GM19467 (cell line): ENCODE data around the gene CACNA1C.
"Not testable (repeated sequence)": the region's sequence is repeated elsewhere in the genome, so short reads cannot be mapped to it uniquely, and the experiment has no call there.

Experiments used
- ATAC-seq: cut with Tn5 transposase; IDR thresholded peaks from one replicate; pipeline ENCODE4 v1.9.1; 2021; ENCODE audit warnings: mild to moderate bottlenecking, moderate library complexity; ENCODE audit not compliant: unreplicated experiment

CACNA1C gene

DNA sequence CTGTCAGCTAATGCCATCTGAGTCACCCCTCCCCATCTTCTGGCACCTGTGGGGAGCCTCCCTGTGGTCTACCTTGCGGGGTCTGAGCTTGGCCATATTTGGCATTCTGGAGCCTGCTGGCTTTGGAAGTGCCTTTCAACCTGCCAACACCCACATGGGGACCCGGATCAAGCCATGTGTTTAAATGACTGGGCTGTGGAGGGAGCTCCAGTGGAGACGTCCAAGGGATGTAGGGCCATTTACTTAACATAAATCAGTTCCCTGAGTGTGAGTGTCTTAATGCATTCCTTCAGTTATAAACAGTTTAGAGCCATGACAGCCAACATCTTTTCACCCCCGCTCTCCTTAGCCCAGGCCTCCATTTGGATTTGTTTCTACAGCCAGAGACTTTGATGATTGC is 22.0 kb downstream of the CACNA1C start:
- no peak for ATAC-seq

DNA sequence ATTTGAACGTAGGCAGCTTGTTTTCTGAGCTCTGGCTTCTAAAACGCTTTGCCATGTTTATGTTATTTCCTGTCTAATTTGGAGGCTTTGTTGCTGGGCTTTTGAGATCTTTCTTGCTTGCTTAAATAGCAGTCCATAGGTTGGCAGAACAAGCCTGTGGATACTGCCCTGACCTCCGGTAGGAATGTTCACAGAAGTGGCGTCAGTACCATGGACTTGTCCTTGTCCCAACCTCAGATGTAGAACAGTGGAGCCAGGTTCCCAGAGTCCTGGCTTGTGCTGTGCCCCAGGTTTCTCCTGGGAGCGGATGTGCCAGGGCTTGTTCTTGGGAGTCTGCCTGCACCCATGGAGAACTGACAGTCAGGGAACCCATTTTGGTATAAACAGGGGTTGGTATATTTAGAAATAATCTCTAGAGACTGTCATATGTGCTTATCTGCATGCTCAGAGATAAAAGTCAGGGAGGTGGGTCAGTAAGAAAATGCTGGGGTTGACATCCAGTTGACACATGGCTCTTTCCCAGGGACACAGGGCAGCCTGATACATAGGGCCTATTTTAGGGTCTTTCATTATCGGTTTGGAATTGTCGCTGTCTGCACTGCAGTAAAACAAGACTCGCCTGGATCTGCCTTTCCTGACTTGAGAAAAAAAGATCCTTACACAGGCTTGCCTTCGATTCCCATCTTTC is 22.9 kb downstream of the CACNA1C start:
- ATAC-seq, result no peak

DNA sequence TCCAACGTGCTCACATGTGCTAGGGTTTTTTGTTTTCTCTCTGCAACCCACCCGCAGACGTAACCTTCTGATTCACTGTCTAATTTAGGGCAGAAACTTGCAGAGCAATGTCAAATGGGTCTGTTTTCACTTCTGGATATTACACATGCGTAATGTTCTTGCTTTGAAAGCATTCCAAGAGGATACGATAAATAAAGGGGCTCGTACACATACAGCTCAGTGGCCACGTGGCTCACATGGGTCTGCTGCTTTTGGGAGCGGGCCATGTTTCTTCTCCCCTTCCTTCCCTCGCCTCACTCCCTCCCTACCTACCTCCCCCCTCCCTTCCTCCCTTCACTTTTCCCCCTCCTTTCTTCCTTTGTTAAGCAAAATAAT is 23.4 kb downstream of the CACNA1C start:
- no peak for ATAC-seq

DNA sequence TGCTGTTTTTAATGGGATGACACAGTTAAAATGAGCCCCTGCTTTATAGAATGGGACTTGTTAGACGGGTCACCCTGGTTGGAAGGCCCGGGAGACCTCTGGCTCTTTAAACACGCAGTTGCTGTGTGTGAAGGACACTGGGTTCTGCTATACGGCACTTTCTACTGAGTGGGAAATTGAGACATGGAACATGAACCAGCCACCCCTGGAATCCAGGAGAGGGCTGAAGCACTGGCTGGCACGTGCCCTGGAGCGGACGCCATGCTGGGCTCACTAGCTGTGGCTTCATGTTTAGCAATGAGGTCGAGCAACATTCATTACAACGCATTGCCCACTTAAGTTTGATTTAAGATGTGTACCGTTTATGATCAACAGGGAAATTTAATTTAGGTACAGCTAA is 23.9 kb downstream of the CACNA1C start:
- no peak for ATAC-seq

DNA sequence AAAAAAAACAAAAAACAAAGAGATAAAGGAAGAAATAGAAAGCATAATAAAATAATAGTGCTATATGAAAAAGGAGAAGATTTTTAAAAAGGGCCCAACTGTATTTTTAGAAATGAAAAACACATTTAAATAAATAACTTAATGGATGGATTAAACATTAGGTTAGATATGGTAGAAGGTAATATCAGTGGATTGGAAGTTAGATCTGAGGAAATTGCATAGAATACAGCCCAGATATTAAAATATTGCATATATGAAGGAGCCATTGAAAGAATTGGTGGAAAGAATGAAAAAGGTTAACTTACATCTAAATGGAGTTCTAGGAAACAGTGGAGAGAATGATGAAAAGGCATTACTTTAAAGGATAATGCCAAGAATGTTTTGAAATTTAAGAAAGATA is 27.8 kb downstream of the CACNA1C start:
- ATAC-seq, result no peak

DNA sequence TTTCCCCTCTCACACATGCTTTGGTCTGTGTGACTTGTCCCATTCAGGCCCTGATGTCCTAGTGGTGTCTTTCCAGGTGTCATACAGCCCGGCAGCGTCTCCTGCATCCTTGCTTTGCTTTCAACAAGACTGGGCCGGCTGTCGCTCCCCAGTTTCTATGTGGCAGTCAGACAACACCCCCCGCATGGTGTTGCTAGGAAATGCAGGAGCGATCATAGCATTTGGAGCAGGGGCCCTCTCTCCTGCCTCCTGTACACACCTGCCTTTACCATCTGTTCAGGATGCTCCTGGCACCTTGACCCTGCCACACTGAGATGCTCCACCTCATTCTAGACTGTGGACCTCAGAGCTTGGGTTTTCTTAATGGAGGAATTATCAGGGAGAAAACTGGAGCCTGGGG is 29.5 kb downstream of the CACNA1C start:
- no peak for ATAC-seq

DNA sequence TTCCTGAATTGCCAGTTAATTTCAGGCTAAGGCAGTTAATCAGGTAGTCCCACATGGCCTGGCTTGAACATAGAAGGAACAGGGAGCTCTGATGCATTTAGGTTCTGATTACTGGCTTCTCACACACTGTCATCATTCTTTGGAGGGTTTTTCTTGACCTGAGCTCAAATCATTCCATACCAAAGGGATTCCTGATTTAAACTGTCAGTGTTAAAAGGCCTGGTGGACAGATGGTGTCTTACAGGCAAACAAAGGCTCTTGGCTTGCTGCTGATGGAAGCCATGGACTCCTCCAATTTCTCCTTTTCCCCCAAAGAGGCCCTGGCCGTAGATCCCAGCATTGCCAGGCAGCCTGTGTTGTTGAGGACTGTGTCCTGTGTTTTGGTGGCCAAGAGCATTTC is 30.2 kb downstream of the CACNA1C start:
- no peak for ATAC-seq

DNA sequence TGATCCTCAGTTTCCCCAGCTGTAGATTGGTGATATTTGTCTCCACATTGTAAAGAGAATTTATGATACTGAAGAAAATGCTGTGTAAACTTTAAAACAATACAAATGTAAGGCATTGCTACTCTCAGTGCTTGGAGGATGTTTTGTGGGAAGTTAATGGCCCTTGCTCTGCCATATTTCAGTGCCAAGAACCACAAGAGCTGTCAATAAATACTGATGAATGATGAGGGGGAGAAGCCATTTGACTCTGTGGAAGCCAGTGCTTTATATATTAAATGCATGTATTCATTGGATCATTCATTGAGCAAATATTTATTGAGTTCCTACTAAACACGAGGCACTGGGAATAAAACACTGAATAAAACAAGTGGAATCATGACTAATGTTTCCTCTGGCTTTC is 30.8 kb downstream of the CACNA1C start:
- no peak for ATAC-seq

DNA sequence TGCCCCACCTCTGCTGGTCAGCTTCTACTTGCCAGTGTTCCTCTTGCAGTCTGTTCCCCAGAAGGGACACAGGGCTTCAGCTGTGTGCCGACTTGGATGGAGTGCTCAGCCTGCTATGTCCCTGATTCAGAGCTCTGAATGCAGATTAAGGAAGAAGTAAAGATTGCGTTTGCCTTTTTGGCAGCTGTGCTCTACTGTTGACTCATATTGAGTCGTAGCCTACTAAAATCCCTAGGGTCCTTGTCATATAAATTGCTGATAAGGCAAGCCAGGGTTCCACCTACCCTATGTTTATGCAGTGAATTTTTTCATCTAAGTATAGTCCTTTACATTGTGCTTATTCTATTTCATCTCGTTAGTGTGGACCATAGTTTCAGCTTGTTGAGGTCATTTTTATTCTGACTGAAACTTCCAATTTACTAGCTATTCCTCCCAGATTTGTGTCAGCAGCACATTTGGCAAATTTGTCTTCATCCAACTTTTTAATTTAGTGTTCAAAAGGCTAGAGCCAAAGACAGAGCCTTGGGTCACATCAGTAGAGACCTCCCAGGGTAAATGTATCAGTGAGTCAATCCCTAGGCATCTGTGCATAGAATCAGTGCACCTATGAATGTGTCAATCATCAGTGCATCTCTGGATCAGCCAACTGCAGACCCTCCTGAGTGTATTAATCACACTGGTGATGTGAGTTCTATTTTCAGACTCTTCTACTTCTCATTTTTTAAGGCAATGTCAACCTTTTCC is 31.9 kb downstream of the CACNA1C start:
- ATAC-seq, result no peak

DNA sequence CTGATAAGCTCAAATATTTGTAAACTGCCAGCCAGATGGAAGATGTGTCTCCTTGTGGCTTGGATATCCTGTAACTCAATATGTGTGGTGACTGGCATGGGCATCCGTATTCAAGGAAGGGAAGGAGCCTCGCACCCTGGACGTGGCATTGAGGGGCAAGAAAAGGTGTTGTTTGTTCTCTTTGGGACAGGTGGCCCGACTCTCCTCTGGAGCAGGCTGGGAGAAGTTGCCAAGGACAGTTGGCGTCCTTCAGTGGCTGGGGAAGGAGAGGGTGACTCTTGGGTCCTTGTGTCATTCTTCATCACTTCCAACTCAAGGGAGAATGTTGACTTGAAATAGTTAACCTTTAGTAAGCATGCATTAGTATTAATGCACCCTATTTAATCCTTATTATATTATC is 39.6 kb downstream of the CACNA1C start:
- no peak for ATAC-seq

DNA sequence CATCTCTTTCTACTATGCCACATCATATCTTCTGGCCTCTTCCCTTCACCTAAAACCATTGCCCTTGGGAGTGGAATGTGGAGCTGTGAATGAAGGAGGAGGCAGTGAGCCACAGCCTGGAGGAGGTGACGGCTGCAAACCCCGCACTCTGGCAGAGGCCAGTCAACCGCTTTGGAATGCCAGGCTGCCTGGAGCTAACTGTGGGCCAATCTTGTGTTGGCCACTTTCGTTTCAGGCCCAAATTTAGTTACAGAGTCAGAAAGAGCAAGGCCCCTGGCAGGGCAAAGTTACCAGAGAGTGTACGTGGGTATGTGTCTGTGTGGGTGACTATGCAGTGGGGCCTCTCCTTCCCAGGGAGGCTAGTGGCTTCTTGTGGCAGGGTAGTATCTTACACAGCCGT is 40.1 kb downstream of the CACNA1C start:
- no peak for ATAC-seq

DNA sequence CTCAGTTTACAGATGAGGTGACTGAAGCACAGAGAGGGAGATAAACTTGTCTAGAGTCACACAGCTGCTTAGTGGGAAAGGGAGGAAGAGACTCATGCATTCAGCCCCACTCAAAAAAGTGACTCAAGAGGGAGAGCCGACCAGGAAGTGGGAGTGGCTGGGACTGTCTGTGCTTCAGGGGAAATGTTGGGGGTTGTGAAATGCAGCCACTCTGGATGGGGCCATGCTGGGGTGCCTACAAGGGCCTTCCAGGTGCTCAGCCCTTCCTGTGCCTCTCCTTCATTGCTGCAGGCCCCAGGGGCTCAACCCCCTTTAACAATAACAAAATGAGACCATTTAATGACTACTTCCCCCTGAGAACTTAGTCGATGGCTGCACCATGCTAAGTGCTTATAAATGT is 41.8 kb downstream of the CACNA1C start:
- ATAC-seq, result no peak

DNA sequence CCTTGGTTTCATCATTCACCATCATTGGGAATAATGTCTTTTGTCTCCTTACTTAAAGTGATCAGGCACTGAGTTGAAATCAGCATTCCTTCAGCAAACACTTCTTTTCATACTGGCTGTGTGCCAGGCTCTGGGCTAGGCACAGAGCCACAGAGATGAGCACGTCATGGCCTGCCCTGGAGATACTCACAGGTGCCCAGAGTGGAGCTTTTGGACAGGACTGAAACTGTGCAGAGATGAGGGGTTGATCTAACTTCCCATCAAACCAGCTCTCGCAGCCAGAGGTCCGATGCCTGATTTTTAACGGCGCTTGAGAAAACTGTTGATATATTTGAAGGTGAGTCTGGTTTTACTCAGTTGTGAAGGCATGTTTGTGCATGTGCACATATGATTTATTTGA is 43.1 kb downstream of the CACNA1C start:
- ATAC-seq, result no peak

DNA sequence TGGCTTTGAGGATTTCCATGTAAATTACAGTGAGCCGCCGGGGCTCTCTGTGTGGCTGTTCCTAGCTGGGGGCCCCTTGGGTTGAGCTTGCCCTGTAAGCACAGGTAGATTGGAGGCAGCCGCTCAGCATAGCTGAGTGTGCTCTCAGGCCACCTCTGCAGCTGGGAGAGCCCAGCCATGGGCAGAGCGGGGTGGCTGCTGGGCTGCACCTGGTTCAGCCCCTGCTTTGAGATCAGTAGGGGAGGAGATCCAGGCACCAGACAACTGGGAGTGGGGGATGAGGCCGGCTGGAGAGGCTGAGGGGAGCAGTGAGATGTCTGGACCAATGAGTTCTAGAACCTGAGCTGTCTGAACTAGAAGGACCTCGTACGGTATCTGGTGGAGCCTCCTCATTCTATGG is 44.8 kb downstream of the CACNA1C start:
- ATAC-seq, result no peak

DNA sequence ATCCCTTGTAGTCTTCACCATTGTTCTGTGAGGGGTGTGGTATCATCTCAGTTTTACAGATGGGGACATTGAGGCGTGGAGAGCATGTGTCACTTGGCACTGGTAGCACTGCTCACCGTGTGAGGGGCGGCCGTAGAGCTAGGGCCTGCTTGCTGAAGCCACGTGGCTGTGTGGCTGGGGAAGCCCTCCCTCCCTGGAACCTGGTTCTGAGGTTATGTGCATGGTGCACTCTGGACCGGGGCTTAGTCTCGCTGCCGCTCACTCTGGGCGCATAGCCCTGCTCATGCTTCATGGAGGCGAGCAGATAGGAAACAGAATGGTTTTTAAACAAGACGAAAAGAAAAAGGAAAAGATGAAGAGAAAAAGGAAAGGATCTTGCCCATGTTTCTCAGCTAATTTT is 46.1 kb downstream of the CACNA1C start:
- ATAC-seq, result no peak

DNA sequence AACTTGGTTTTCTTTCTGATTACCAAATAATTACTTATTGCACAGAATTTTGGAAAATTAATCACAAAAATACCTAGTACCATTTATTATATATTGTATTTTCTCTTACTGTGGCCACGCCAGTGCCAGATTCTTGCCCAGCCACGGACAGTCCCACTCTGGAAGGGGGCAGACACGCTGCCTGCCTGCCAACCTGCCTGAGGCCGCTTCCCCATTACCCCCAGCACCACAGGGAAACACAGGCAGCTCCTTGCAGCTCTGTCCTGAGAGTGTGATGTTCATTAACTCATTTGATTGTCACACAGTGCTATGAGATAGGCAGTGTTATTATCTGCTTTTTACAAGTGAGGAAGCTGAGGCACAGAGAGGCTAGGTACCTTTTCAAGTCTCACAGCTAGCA is 46.8 kb downstream of the CACNA1C start:
- ATAC-seq, result no peak

DNA sequence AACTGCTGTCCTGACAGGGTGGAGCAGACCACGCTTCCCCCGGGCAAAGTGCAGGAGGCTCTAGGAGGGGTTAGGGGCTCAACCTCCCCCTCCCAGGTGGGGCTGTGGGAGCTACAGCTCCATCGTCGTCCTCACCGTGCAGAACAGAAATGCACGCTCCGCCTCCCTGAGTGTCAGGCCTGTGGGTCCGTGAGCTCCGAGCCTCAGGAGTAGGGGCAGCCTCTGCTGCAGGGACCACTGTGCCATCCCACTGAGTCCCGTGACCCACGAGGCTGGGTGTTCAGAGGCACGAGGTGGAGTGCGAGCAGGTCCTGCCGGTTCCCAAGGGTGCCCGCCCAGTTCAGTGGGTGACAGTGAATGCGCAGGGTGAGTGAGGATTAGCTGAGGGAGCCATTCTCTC is 48.6 kb downstream of the CACNA1C start:
- no peak for ATAC-seq

DNA sequence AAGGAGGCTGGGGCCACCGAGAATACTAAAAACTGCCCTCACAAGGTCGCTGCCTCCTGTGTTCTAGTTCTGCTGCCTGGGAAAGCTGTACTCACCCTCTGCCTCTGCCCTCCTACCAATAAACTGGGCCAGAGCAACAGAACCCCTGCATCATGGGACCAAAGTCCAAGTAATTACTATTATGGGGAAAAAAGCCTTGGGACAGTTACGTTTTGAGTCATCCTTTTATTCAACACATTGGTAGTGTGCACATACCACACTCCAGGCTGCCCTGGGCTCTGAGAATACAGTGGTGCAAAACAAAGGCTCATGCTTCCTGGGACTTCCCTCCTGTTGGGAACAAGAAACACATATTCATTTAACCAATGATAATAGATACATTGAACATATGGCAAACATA is 49.0 kb downstream of the CACNA1C start:
- ATAC-seq, result no peak

DNA sequence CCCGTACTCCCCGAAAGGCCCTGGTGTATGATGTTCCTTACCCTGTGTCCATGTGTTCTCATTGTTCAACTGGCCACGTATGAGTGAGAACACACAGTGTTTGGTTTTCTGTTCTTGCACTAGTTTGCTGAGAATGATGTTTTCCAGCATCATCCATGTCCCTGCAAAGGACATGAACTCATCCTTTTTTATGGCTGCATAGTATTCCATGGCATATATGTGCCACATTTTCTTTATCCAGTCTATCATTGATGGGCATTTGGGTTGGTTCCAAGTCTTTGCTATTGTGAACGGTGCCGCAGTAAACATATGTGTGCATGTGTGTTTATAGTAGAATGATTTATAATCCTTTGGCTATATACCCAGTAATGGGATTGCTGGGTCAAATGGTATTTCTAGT is 49.9 kb downstream of the CACNA1C start:
- not testable (repeated sequence) for ATAC-seq

DNA sequence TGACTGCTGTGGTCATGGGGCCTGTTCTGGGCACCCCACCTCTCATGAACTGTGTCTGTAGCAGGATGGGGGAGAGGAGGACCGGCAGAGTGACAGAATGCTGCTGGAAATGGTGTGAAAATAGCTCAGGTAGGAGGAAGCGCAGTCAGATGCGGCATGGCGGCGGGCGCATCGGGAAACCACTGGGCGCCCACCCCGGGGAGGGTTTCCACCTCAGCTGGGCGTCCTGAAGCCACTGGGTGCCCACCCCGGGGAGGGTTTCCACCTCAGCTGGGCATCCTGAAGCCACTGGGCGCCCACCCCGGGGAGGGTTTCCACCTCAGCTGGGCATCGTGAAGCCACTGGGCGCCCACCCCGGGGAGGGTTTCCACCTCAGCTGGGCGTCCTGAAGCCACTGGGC is 52.6 kb downstream of the CACNA1C start:
- ATAC-seq, result not testable (repeated sequence)

DNA sequence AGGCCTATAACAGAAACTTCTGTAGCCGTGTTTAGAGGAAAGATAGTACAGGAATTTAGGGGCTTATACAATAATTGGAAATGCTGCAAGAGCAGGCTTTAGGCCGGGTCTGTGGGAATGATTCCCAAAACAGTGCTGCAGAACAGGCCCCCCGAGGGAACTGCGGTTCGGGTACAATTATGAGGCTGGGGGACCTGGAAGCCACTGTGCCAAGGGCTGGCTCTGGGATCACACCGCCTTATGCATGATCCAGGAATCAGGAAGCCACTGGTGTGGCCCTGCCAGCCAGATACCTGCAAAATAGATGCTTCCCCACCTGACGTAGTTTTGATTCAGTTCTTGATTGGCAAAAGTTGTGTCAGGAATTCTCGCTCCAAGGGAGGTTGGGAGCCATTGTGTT is 55.4 kb downstream of the CACNA1C start:
- ATAC-seq, result no peak

DNA sequence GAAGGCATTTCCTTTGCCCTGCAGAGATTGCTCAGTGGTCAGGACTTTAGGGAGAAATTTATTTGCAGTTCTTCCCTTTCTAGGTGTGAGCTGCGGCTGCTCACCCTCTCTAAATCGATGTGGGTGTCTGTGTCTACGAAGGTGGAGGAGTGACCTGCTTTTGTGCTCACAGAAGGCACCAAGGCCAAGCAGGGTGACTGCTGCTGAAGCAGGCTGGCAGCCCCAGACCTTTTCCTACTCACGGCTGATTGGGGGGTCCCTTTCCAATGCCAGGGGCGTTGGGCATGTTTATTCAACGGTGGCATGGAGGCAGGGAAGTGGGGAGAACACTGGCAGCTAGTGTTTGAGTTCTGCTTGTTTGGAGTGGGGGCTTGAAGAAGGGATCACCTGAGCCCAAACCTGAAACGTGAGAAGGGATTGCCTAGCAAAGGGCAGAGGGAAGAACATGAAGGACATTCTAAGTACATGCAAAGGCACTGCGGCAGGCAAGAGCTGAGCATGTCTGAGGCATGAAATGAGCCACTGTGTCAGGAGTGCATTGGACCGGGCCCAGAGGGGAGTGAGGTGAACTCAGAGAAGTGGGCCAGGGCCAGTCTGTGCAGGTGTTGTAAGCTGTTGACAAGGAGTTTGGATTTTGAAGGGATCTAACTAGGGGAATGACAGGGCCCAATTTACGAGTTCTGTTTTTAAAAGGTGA is 56.3 kb downstream of the CACNA1C start:
- ATAC-seq, result no peak
